SJSA1 (cell line): Measurements from ENCODE around the gene TPSD1. TPM values are rescaled to one million over a fixed set of nuclear protein-coding genes. Genes with fewer than 3 reads are reported as not detected.

Source experiments
- DNase-seq, 2 experiments: peaks; one replicate each; pipeline ENCODE4 v3.0.0-alpha.2; 2015 to 2020; ENCODE audit warnings: low spot score in 2 of 2, low read depth in 1 of 2
- H3K27ac ChIP-seq: fragments of 250-450 bp; sonication (Bioruptor Pico); 2 replicates; pipeline ENCODE4 v1.5.1; 2020; ENCODE audit warnings: mild to moderate bottlenecking, moderate library complexity
- H3K27me3 ChIP-seq: fragments of 250-450 bp; sonication (Bioruptor Pico); replicated peaks from 2 replicates; pipeline ENCODE4 v1.5.1; 2020; ENCODE audit warnings: mild to moderate bottlenecking, moderate library complexity
- H3K36me3 ChIP-seq: fragments of 250-450 bp; sonication (Bioruptor Pico); 2 replicates; pipeline ENCODE4 v1.5.1; 2020; ENCODE audit warnings: mild to moderate bottlenecking
- H3K4me1 ChIP-seq: fragments of 250-450 bp; sonication (Bioruptor Pico); replicated peaks from 2 replicates; pipeline ENCODE4 v1.6.1; 2021; ENCODE audit warnings: mild to moderate bottlenecking
- H3K4me3 ChIP-seq: fragments of 250-450 bp; sonication (Bioruptor Pico); 2 replicates; pipeline ENCODE4 v1.5.1; 2020; ENCODE audit warnings: mild to moderate bottlenecking
- H3K9me3 ChIP-seq: fragments of 250-450 bp; sonication (Bioruptor Pico); replicated peaks from 2 replicates; pipeline ENCODE4 v1.5.1; 2020; ENCODE audit warnings: mild to moderate bottlenecking
- total RNA-seq: library from RNA; depleted of rRNA; stranded (reverse); fragments of >200 nt; shearing (Covaris generic); gene quantifications from 2 replicates; pipeline ENCODE4 v1.2.3, GENCODE V29; 2014

Gene TPSD1
- total RNA-seq, 1 experiment from 2014 or later = not detected

GRCh38 chr16:1281517-1281916 is 25.6 kb downstream of the TPSD1 start:
- Histone ChIP-seq H3K36me3 (no peaks in the 10 kb centered on the region), H3K4me3 (no peak overlapping the region), H3K4me1 (no peaks in the 10 kb centered on the region), H3K27ac (no peak overlapping the region), H3K27me3 (peaks cover 83% of the 10 kb centered on the region), H3K9me3 (no peaks in the 10 kb centered on the region)
- DNase-seq = no peak

GRCh38 chr16:1282324-1282973 is 26.6 kb downstream of the TPSD1 start:
- no peak overlapping the region for H3K4me3 ChIP-seq
- H3K27ac ChIP-seq = no peak overlapping the region
- no peaks in the 10 kb centered on the region for H3K36me3 ChIP-seq
- H3K9me3 ChIP-seq = no peaks in the 10 kb centered on the region
- H3K4me1 ChIP-seq = no peaks in the 10 kb centered on the region
- no peak for DNase-seq
- peaks cover 87% of the 10 kb centered on the region for H3K27me3 ChIP-seq

GRCh38 chr16:1283296-1283695 is 27.4 kb downstream of the TPSD1 start:
- Histone ChIP-seq H3K4me1 (no peaks in the 10 kb centered on the region), H3K36me3 (no peaks in the 10 kb centered on the region), H3K4me3 (no peak overlapping the region), H3K27ac (no peak overlapping the region), H3K27me3 (peaks cover 89% of the 10 kb centered on the region), H3K9me3 (no peaks in the 10 kb centered on the region)
- DNase-seq = no peak

- Histone ChIP-seq H3K27me3 (peaks cover 89% of the 10 kb centered on the region), H3K4me1 (no peaks in the 10 kb centered on the region), H3K4me3 (no peak overlapping the region), H3K27ac (no peak overlapping the region), H3K9me3 (no peaks in the 10 kb centered on the region), H3K36me3 (no peaks in the 10 kb centered on the region)
- no peak for DNase-seq
These were observed 28.2 kb downstream of the TPSD1 start for GRCh38 chr16:1283996-1284616.

- peaks cover 88% of the 10 kb centered on the region for H3K27me3 ChIP-seq
- no peaks in the 10 kb centered on the region for H3K4me1 ChIP-seq
- no peaks in the 10 kb centered on the region for H3K9me3 ChIP-seq
- H3K4me3 ChIP-seq = no peak overlapping the region
- no peak for DNase-seq
- no peak overlapping the region for H3K27ac ChIP-seq
- H3K36me3 ChIP-seq = no peaks in the 10 kb centered on the region
These were observed 30.0 kb downstream of the TPSD1 start for GRCh38 chr16:1285669-1286512.

- H3K4me3 ChIP-seq = no peak overlapping the region
- H3K27me3 ChIP-seq = peaks cover 90% of the 10 kb centered on the region
- no peaks in the 10 kb centered on the region for H3K4me1 ChIP-seq
- no peak for DNase-seq
- H3K27ac ChIP-seq = no peak overlapping the region
- no peaks in the 10 kb centered on the region for H3K36me3 ChIP-seq
- H3K9me3 ChIP-seq = no peaks in the 10 kb centered on the region
These were observed 30.7 kb downstream of the TPSD1 start for GRCh38 chr16:1286513-1287094.

GRCh38 chr16:1287982-1288670 is 32.3 kb downstream of the TPSD1 start:
- Histone ChIP-seq H3K27me3 (peaks cover 82% of the 10 kb centered on the region), H3K4me3 (no peak overlapping the region), H3K4me1 (no peaks in the 10 kb centered on the region), H3K9me3 (no peaks in the 10 kb centered on the region), H3K27ac (no peak overlapping the region), H3K36me3 (no peaks in the 10 kb centered on the region)
- no peak for DNase-seq

- H3K27ac ChIP-seq = no peak overlapping the region
- H3K9me3 ChIP-seq = no peaks in the 10 kb centered on the region
- no peaks in the 10 kb centered on the region for H3K36me3 ChIP-seq
- H3K4me3 ChIP-seq = no peak overlapping the region
- H3K27me3 ChIP-seq = peaks cover 76% of the 10 kb centered on the region
- DNase-seq = no peak
- H3K4me1 ChIP-seq = no peaks in the 10 kb centered on the region
These were observed 33.1 kb downstream of the TPSD1 start for GRCh38 chr16:1288813-1289476.

- no peaks in the 10 kb centered on the region for H3K9me3 ChIP-seq
- H3K27ac ChIP-seq = no peak overlapping the region
- peaks cover 72% of the 10 kb centered on the region for H3K27me3 ChIP-seq
- H3K36me3 ChIP-seq = no peaks in the 10 kb centered on the region
- H3K4me1 ChIP-seq = no peaks in the 10 kb centered on the region
- no peak overlapping the region for H3K4me3 ChIP-seq
- no peak for DNase-seq
These were observed 33.6 kb downstream of the TPSD1 start for GRCh38 chr16:1289477-1289866.

- Histone ChIP-seq H3K27ac (no peak overlapping the region), H3K27me3 (peaks cover 71% of the 10 kb centered on the region)
- no peak for DNase-seq
These were observed 34.2 kb downstream of the TPSD1 start for GRCh38 chr16:1290063-1290501.

GRCh38 chr16:1290860-1291575 is 35.1 kb downstream of the TPSD1 start:
- no peaks in the 10 kb centered on the region for H3K9me3 ChIP-seq
- no peak overlapping the region for H3K27ac ChIP-seq
- H3K4me3 ChIP-seq = no peak overlapping the region
- DNase-seq = no peak
- peaks cover 66% of the 10 kb centered on the region for H3K27me3 ChIP-seq
- H3K36me3 ChIP-seq = no peaks in the 10 kb centered on the region
- no peaks in the 10 kb centered on the region for H3K4me1 ChIP-seq

More at GRCh38 chr16:1290063-1290501, 34.2 kb downstream of the TPSD1 start:
- no peak overlapping the region for H3K4me3 ChIP-seq
- H3K9me3 ChIP-seq = no peaks in the 10 kb centered on the region
- H3K4me1 ChIP-seq = no peaks in the 10 kb centered on the region
- H3K36me3 ChIP-seq = no peaks in the 10 kb centered on the region

- DNase-seq = no peak
- no peaks in the 10 kb centered on the region for H3K36me3 ChIP-seq
- H3K27me3 ChIP-seq = peaks cover 63% of the 10 kb centered on the region
- no peak overlapping the region for H3K27ac ChIP-seq
- no peaks in the 10 kb centered on the region for H3K4me1 ChIP-seq
- H3K9me3 ChIP-seq = no peaks in the 10 kb centered on the region
- no peak overlapping the region for H3K4me3 ChIP-seq
These were observed 35.7 kb downstream of the TPSD1 start for GRCh38 chr16:1291576-1291974.
